Measurements from ENCODE around the gene NCLN.

- TF ChIP-seq, protein P1, sequence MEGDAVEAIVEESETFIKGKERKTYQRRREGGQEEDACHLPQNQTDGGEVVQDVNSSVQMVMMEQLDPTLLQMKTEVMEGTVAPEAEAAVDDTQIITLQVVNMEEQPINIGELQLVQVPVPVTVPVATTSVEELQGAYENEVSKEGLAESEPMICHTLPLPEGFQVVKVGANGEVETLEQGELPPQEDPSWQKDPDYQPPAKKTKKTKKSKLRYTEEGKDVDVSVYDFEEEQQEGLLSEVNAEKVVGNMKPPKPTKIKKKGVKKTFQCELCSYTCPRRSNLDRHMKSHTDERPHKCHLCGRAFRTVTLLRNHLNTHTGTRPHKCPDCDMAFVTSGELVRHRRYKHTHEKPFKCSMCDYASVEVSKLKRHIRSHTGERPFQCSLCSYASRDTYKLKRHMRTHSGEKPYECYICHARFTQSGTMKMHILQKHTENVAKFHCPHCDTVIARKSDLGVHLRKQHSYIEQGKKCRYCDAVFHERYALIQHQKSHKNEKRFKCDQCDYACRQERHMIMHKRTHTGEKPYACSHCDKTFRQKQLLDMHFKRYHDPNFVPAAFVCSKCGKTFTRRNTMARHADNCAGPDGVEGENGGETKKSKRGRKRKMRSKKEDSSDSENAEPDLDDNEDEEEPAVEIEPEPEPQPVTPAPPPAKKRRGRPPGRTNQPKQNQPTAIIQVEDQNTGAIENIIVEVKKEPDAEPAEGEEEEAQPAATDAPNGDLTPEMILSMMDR (IDR thresholded peaks at IDR 0.05) = no peak
- TF ChIP-seq POLR2A (IDR thresholded peaks at IDR 0.05) = no peak
Observed at GRCh38 chr19:3179739-3180293, 5.9 kb upstream of the NCLN start.
